Hepatocyte (in vitro differentiated cells): ENCODE results near the gene TTC28. TPM values are rescaled to one million over a fixed set of nuclear protein-coding genes. Genes with fewer than 3 reads are reported as not detected.

ENCODE experiments used
- DNase-seq: peaks from one replicate; pipeline ENCODE4 v3.0.0-alpha.2; 2016; ENCODE audit warnings: low spot score
- H2AFZ ChIP-seq: fragments of 200-600 bp; sonication (generic); 2 replicates; pipeline ENCODE4 v1.6.0; 2016; ENCODE audit warnings: antibody characterized with exemption, mild to moderate bottlenecking
- H3K27ac ChIP-seq: fragments of 200-600 bp; sonication (generic); 2 replicates; pipeline ENCODE4 v1.5.1; 2016; ENCODE audit warnings: mild to moderate bottlenecking
- H3K27me3 ChIP-seq: fragments of 200-600 bp; sonication (generic); 2 replicates; pipeline ENCODE4 v1.6.1; 2016
- H3K36me3 ChIP-seq: fragments of 200-600 bp; sonication (generic); replicated peaks from 2 replicates; pipeline ENCODE4 v1.5.1; 2016; ENCODE audit warnings: low read depth; ENCODE audit not compliant: insufficient read depth
- H3K4me1 ChIP-seq: fragments of 200-600 bp; sonication (generic); 2 replicates; pipeline ENCODE4 v1.5.1; 2016; ENCODE audit warnings: mild to moderate bottlenecking, moderate library complexity; ENCODE audit not compliant: insufficient read depth
- H3K4me2 ChIP-seq: fragments of 200-600 bp; sonication (generic); 2 replicates; pipeline ENCODE4 v1.6.0; 2016
- H3K4me3 ChIP-seq: fragments of 200-600 bp; sonication (generic); 2 replicates; pipeline ENCODE4 v1.5.1; 2016; ENCODE audit warnings: mild to moderate bottlenecking
- H3K79me2 ChIP-seq: fragments of 200-600 bp; sonication (generic); 2 replicates; pipeline ENCODE4 v1.6.0; 2017; ENCODE audit warnings: mild to moderate bottlenecking
- H3K9me2 ChIP-seq: fragments of 200-600 bp; sonication (generic); replicated peaks from 2 replicates; pipeline ENCODE4 v1.6.0; 2017; ENCODE audit warnings: mild to moderate bottlenecking; ENCODE audit not compliant: insufficient read depth
- H3K9me3 ChIP-seq: fragments of 200-600 bp; sonication (generic); 2 replicates; pipeline ENCODE4 v1.5.1; 2016; ENCODE audit warnings: low read depth, mild to moderate bottlenecking
- H4K20me1 ChIP-seq: fragments of 200-600 bp; sonication (generic); 2 replicates; pipeline ENCODE4 v1.6.0; 2016; ENCODE audit warnings: mild to moderate bottlenecking; ENCODE audit not compliant: insufficient read depth, poor library complexity, severe bottlenecking
- EZH2 ChIP-seq: fragments of 200-600 bp; sonication (generic); IDR thresholded peaks from 2 replicates; pipeline ENCODE4 v1.6.1; 2016; ENCODE audit warnings: antibody characterized with exemption, mild to moderate bottlenecking, borderline replicate concordance
- EZH2phosphoT487 ChIP-seq: fragments of 200-600 bp; sonication (generic); IDR thresholded peaks from one replicate; pipeline ENCODE4 v1.6.1; 2018; ENCODE audit warnings: antibody characterized with exemption, mild to moderate bottlenecking, low read depth, moderate library complexity; ENCODE audit not compliant: unreplicated experiment, severe bottlenecking
- WGBS: methylation state at CpG from one replicate; pipeline ENCODE4 v1.1.6; 2016; ENCODE audit warnings: low lambda C conversion rate; ENCODE audit errors: missing lambda C conversion rate; 5-methylcytosine and 5-hydroxymethylcytosine counted together
- polyA plus RNA-seq: library from polyadenylated mRNA; unstranded; fragments of >200 nt; fragmentation: Nextera tagmentation; extraction: Ambion mirVana; gene quantifications from 2 replicates; pipeline ENCODE4 v1.2.1, GENCODE V29; 2016
- total RNA-seq: library from RNA; depleted of rRNA; stranded (reverse); fragments of >200 nt; gene quantifications from 2 replicates; pipeline ENCODE4 v1.2.3, GENCODE V29; 2014
- TF ChIP-seq, protein P1 (sequence below): fragments of 200-600 bp; sonication (generic); IDR thresholded peaks from 2 replicates; pipeline ENCODE4 v1.5.1; 2016; ENCODE audit warnings: antibody characterized with exemption, mild to moderate bottlenecking; ENCODE audit not compliant: poor library complexity

The TTC28 gene
- total and polyA plus RNA-seq, 2 experiments from 2014 or later: 14.7 to 30.4 TPM

DNA sequence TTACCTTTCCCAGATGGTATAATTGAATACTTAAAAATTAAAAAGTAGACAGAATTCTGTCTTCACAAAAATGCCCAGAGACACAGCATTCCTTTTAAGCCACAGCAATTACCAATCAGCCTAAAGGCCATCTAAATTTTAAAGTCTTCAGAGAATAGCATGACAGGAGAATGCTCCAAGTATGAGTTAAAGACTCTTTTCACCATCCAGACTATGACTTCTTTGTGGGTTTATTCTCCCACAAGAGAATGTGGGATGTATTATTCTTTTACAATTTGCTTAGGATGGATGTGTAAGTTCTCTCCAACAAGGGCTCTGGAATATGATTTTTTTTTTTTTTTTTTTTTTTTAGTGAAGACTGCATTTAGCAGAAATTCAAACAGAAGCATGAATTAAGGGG, 249.9 kb downstream of the TTC28 start:
- no peak overlapping the region for H3K4me3 ChIP-seq
- H3K4me1 ChIP-seq: peaks cover 10% of the 10 kb centered on the region
- no peak for TF ChIP-seq EZH2phosphoT487
- DNase-seq: no peak
- H2AFZ ChIP-seq: no peak overlapping the region
- no peaks in the 10 kb centered on the region for H3K27me3 ChIP-seq
- no peak overlapping the region for H3K4me2 ChIP-seq
- no peaks in the 10 kb centered on the region for H4K20me1 ChIP-seq
- H3K79me2 ChIP-seq: peaks cover 50% of the 10 kb centered on the region
- H3K9me3 ChIP-seq: no peaks in the 10 kb centered on the region
- no peak overlapping the region for H3K27ac ChIP-seq
- no peaks in the 10 kb centered on the region for H3K36me3 ChIP-seq
- no peaks in the 10 kb centered on the region for H3K9me2 ChIP-seq

DNA sequence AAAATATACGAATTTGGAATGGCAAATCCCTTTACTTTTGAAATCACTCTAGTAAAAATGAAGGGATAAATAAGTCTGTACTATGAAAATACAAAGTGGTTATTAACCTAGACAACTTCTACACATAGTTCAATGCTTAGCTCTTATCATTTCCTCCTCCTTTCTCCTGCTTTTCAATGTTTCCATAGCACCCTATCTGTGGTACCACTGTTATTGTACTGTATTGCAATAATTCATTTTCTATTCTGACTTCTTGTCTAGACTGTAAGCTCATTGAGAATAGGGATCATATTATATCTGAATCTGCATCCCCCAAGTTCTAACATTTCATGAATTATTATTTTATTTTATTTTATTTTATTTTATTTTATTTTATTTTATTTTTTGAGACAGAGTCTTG, 251.4 kb downstream of the TTC28 start:
- Histone ChIP-seq H3K79me2 (peaks cover 48% of the 10 kb centered on the region), H3K4me2 (no peak overlapping the region), H3K4me3 (no peak overlapping the region), H3K9me2 (no peaks in the 10 kb centered on the region), H3K27ac (no peak overlapping the region), H3K36me3 (no peaks in the 10 kb centered on the region), H3K27me3 (no peaks in the 10 kb centered on the region), H4K20me1 (no peaks in the 10 kb centered on the region), H3K9me3 (no peaks in the 10 kb centered on the region), H3K4me1 (peaks cover 17% of the 10 kb centered on the region), H2AFZ (no peak overlapping the region)
- 97% methylated on average over 1 of the region's 1 CpG for WGBS
- TF ChIP-seq EZH2: no peak
- TF ChIP-seq, protein P1, sequence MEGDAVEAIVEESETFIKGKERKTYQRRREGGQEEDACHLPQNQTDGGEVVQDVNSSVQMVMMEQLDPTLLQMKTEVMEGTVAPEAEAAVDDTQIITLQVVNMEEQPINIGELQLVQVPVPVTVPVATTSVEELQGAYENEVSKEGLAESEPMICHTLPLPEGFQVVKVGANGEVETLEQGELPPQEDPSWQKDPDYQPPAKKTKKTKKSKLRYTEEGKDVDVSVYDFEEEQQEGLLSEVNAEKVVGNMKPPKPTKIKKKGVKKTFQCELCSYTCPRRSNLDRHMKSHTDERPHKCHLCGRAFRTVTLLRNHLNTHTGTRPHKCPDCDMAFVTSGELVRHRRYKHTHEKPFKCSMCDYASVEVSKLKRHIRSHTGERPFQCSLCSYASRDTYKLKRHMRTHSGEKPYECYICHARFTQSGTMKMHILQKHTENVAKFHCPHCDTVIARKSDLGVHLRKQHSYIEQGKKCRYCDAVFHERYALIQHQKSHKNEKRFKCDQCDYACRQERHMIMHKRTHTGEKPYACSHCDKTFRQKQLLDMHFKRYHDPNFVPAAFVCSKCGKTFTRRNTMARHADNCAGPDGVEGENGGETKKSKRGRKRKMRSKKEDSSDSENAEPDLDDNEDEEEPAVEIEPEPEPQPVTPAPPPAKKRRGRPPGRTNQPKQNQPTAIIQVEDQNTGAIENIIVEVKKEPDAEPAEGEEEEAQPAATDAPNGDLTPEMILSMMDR: no peak
- TF ChIP-seq EZH2phosphoT487: no peak
- DNase-seq: no peak

DNA sequence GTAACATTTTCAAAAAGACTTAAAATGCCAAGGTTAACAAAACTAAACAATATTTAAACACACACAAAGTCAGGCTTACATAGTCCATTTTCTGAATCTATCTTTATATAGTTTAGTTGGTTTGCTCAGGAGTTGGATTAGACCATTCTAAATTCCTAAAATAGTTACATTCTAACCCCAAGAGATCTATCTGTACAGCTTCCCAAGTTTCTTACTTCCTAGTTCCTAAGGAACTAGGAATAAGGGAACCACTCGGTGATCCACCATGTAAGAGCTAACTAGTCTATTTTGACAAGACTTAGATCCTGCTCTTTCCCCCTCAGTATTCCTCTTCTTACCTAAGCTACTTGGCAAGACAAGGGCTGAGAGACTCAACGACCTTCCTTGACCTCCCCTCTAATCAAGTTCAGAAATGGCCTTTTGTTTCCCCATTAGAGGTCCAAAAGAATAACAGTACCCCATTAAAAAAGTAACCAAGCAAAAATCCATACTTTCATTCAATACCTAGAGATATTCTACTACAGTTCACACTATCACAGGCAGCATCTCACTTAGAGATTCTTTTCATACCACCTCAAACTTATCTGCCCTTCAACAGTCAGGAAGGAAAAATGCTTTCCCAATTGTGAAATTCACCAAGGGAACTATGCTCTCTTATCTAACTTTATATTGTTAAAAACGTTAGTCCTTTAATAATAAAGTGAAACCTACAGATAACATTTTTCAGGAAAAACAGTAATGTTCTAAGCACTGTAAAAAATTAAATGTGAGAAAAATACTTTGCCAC, 253.1 kb downstream of the TTC28 start:
- Histone ChIP-seq H3K27me3 (no peaks in the 10 kb centered on the region), H3K36me3 (no peaks in the 10 kb centered on the region), H3K9me2 (no peaks in the 10 kb centered on the region), H3K27ac (no peak overlapping the region), H3K4me3 (no peak overlapping the region), H4K20me1 (no peaks in the 10 kb centered on the region), H3K9me3 (no peaks in the 10 kb centered on the region), H3K4me1 (peaks cover 17% of the 10 kb centered on the region), H3K4me2 (no peak overlapping the region), H3K79me2 (peaks cover 39% of the 10 kb centered on the region), H2AFZ (no peak overlapping the region)
- DNase-seq: no peak
- WGBS: 55% methylated on average over 3 of the region's 3 CpGs
- no peak for TF ChIP-seq EZH2phosphoT487
- TF ChIP-seq, protein P1: no peak
- no peak for TF ChIP-seq EZH2

DNA sequence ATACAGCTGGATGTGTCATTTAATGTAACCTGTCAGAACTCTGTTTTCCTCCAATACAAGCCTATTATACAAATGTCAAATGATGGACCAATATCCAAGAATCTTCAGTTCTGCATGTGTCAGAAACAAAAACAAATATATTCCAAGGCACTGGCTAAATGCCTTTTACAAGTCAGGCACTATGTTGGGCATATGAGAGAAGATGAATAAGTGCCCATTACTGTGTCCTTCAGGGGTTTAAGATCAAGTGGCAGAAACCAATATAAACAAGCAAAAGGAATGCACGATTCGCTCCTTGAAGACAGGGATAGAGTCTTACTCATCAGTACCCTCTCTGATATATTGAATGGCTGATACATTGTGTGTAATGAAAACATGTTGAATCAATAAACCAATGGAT, 254.4 kb downstream of the TTC28 start:
- no peaks in the 10 kb centered on the region for H4K20me1 ChIP-seq
- peaks cover 10% of the 10 kb centered on the region for H3K4me1 ChIP-seq
- H3K4me2 ChIP-seq: no peak overlapping the region
- no peaks in the 10 kb centered on the region for H3K36me3 ChIP-seq
- H3K9me2 ChIP-seq: no peaks in the 10 kb centered on the region
- no peak overlapping the region for H3K27ac ChIP-seq
- WGBS: 83% methylated on average over 2 of the region's 2 CpGs
- no peak overlapping the region for H3K4me3 ChIP-seq
- no peaks in the 10 kb centered on the region for H3K9me3 ChIP-seq
- peaks cover 37% of the 10 kb centered on the region for H3K79me2 ChIP-seq
- no peaks in the 10 kb centered on the region for H3K27me3 ChIP-seq
- DNase-seq: no peak
- no peak overlapping the region for H2AFZ ChIP-seq
- TF ChIP-seq, protein P1: no peak
- TF ChIP-seq EZH2phosphoT487 (no peak), EZH2 (no peak)
